NCI-H2107 treated with DMSO at 0.1 percent for 48 hours (cell line): ENCODE results near the gene CLDND2.
A peak's percentile ranks its signal among the peaks of the same experiment; 100 is the strongest.

Source experiments
- DNase-seq: peaks from one replicate; lab custom pipeline; 2025; ENCODE audit not compliant: unreplicated experiment; lab: John Stamatoyannopoulos, UW

CLDND2 gene

DNA sequence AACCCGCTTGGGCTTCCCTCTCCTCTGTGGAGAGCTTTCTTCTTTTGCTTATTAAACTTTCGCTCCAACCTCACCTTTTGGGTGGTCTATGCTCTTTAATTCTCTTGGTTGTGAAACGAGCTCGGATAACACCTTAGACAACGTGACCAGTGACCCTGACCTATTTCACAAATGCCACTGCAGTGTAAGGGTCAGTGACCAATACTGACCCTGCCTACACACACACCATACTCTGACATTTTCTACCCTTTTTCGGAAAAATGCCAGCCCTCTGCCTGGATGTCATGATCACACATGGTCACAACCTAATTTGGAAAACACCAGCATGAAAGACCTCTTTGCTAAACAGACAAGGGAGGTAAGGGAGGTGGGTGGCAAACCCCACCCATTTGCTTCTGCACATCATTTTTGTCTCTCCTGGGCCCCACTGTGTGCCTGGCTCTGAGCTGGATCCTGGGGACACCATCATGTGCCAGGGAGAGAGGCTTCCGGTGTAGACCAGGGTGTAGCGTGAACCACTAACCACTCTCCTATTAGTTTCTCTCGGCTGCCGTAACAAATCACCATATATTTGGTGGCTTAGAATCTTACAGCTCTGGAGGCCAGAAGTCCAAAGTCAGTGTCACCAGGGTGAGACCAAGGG is 12.5 kb downstream of the CLDND2 start:
- DNase-seq = no peak

DNA sequence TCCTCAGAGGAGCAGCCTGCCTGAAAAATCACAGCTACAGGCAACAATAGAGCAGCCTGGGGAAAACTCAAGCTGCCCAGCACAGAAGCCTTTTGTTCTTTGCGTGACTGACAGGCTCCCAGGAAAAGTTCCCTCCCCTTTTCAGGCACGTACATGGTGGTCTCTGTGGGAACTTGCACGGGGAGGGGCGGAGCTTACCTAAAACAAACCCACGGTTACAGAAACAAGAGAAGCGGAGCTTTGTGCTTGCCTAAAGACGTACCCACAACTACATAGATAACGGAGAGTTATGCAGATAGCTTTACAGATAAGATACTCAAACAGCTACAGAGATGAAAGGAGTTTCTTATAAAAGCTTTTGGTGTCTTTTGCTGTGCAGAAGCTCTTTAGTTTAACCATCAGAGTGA is 14.1 kb downstream of the CLDND2 start:
- DNase-seq = no peak

DNA sequence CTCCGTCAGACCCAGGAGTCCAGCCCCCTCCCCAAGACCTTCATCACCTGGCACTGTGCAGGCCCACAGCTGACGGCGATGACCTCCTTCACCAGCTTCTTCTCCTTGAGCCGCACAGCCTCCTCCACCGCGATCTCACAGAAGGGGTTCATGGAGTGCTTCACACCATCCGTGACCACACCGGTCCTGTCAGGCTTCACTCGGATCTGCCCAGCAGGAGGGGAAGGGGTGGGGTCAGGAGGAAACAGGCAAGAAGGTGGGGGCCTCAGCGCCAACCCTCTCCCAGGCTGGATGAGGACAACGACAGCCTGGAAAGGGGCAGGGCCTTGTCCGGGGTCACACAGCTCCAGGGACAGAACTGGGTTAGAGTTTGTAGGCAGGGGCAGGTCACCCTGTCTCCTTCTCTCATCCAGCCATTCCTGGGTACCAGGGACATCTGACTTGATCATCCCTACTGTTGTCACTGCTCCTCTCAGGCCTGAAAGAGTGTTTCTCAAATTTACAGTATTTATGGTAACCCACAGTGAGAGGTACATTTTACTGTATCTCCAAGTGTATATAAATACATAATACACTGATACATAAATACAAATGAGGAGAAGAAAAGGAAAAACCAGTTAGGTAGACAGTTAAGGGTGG is 14.6 kb downstream of the CLDND2 start:
- DNase-seq = no peak

DNA sequence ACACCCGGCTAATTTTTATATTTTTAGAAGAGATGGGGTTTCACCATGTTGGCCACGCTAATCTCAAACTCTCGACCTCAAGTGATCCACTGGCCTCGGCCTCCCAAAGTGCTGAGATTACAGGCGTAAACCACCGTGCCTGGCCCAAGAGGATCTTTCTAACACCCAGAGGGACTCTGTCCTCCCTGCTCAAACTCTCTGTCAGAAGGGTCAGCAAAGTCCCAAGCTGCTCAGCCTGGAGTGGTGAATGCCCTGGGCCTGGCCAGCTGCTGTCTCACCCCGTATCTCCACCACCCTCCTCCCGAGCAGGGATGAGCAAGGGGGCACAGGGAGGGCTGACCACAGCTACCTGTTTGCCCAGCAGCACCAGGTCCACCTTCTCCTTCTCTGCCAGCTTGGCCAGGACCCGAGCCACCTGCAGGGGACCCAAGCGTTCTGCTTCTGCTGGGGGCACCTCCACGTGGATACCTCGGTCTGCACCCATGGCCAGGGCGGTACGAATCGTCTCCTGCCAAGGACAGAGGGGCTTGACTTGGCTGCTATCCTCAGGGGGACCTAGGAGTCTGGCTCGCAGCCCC is 15.9 kb downstream of the CLDND2 start:
- DNase-seq = no peak

DNA sequence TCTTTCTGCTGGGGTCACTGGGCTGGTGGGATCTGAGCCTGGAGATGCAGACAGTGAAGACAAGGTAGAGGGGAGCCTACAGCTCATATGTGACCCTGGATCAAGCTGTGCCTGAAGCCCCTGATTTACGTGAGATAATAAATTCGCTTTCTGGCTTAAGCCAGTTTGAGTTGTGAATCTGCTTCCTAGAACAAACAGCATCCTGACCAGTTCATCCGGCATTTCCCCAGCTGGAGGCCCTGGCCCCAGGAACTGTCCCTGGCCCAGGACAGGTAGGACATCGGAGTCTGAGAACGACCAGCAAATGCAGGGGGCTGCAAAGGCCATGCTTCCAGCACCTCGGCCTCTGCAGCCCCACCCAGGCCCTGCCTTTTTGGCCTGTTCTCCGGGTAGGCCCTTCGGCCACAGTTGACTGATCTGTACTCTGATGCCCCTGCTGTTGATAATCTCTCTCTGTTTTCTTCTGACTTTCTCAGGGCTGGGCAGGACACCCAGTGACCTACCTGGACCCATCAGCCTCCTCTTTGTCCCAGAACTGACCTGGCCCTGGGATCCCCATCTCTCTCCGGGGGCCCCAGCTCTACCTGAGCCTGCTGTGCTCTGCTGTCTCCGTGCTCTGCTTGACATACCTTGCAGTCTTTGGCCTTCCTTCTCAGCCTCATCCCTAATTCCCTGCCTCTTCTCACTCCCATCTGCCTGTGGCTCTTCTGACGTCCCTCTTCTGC is 17.4 kb downstream of the CLDND2 start:
- DNase-seq = no peak

DNA sequence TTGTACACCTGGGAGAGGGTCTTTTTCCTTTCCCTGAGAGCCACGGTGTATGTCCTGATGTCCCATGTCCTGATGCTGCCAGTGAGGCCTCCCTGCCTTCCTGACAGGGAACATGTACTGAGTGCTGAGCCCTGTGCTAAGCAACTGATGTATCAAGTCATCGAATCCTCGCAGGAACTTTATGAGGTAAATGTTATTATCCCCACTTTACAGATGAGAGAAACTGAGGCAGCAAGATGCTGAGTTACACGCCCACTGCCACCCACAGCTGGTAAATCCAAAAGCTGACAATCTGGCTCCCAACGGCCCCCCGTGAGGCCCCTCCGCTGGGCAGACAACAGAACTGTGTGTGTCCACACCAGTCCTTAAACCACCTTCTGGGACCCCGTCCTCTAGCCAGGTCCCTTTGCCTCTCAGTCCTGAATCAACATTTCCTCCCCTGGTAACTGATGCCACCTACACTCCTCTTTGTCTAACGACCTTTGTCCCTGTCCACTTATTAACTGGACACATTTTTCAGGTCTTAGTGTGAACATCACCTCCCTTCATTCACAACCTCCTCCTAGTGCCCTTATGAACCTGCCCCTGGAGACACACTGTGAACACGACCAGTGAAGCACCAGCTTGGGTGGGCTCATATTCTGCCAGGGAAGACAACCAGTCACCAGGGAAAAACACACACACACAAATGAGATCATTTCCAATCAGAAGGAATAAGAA is 21.4 kb downstream of the CLDND2 start:
- DNase-seq = no peak

DNA sequence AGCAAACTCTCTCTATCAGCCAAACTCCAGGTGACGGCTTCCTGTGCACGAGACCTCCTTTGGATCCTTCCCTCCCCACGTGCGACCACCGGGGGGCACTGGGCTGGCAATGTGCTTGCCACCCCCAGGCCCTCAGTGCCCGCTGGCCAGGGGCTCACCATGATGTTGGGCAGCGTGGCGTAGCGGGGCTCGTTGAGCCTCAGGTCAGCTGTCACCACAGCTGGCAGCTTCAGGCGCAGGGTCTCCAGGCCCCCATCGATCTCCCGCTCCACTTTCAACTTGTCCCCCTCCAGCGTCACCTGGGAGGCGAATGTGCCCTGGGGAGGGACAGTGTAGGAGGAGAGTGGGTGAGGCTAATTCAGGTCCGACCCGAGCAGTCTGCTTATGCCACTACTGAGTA is 22.1 kb downstream of the CLDND2 start:
- DNase-seq = no peak

DNA sequence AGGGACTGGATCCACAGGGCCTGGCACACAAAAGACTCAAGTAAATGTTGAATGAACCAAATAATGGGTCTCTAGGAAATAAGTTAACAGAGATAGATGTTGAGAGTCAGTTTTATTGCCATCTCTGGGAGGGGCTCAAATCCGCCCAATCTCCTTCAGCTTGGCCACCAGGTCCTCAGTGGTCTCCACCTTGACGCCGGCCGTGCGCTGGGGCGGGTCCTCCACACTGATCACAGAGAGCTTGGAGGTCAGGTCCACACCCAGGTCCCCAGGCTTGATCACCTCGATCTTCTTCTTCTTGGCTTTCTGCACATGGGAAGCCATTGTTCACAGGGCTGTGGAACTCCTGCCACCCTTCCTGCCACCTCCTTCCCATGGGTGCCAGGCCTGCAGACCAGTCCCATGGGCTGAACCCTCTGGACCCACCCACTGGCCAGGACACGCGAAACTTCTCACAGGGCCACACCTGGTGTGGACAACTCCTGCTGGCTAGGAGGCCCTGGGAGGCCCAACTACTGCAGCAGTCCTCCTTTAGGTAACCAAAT is 23.7 kb downstream of the CLDND2 start:
- no peak for DNase-seq

DNA sequence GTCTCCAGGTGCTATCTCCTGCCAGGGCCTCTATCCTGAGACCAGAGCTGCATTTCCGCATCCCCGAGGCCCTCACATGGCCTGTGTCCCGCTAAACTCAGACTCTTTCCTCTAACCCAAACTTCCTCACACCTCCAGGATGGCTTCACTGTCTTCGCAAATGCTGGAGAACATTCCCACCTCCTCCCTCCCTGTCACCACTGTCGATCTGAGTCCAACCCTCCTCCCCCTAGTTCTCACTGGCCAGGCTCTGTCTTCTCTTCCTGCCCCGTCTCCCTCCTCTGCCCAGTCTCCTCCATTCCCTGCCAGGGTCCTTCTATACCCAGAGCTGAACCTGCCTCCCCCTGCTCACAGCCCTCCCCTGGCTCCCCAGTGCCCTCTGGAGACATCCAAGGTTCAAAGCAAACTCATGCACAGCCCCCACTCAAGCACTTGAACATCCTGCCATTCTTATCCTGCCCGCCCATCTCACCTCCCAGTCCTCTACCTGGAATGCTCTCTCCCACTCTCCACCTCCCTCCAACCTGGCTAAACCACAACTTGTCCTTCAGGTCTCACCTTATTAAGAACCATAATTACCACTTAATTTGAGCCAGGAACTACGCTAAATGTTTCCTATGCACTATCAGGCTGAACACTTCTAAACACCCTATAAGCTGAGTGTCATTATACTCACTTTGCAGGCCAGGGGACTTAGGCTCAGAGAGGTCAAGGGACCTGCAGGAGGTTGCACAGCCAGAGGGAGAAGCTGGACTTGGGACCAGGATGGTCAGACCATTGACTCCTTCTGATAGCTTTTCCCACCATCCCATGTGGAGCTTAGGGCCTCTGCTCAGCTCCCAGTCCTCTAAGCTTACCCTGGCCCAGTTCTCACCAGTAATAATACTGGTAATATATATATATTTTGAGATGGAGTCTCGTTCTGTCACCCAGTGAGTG is 25.9 kb downstream of the CLDND2 start:
- no peak for DNase-seq

DNA sequence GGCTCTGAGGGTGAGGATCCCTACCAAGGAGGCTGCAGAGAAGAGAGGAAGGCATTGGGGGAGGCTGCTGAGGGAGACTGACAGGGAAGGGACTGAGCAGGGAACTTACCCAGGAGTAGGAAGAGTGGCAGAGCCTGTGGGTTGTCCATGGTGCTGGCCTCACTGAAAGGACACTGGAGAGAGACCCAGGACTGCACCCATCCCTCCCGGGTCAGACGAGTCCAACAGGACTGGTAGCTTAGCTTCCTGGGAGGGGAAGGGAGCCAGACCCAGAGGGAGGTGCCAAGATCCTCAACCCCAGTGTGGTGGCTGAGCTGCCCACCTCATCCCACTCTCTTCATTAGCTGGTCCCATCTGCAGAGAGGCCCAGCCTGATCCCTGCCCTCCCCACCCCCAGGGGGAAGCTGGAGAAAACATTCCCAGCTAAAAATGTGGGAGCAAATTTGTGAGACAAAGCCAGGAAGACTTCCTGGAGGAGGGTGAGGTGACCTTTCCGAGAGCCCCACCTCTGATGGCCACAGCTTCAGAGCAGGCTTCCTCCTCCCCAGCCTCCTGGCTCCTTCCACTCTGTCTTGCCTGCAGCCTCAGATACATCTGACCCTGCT is 26.7 kb downstream of the CLDND2 start, which contains the start of gene VSIG10L:
Gene VSIG10L, minus strand, starts transcription at position 164 of the 605 bp plus-strand sequence. Its CDS starts 15 bp downstream, at position 149.
- no peak for DNase-seq

DNA sequence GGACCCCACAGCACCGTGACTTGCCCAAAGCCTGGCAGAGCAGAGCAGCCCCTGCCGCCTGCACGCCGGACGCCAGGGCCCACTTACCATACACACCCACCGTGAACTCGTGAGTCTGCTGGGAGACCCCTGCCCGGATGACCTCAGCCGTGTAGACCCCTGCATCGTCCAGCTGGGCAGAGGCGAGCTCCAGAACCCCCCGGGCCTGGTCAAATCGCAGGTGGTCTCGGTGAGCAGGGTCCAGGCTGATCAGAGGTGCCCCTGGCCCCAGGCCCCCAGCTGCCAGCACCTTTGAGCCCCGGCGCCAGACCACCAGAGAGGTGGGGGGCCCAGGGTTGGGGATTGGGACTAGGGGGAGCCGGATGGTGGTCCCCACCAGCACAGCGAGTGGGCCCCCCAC is 27.7 kb downstream of the CLDND2 start:
- DNase-seq = no peak

DNA sequence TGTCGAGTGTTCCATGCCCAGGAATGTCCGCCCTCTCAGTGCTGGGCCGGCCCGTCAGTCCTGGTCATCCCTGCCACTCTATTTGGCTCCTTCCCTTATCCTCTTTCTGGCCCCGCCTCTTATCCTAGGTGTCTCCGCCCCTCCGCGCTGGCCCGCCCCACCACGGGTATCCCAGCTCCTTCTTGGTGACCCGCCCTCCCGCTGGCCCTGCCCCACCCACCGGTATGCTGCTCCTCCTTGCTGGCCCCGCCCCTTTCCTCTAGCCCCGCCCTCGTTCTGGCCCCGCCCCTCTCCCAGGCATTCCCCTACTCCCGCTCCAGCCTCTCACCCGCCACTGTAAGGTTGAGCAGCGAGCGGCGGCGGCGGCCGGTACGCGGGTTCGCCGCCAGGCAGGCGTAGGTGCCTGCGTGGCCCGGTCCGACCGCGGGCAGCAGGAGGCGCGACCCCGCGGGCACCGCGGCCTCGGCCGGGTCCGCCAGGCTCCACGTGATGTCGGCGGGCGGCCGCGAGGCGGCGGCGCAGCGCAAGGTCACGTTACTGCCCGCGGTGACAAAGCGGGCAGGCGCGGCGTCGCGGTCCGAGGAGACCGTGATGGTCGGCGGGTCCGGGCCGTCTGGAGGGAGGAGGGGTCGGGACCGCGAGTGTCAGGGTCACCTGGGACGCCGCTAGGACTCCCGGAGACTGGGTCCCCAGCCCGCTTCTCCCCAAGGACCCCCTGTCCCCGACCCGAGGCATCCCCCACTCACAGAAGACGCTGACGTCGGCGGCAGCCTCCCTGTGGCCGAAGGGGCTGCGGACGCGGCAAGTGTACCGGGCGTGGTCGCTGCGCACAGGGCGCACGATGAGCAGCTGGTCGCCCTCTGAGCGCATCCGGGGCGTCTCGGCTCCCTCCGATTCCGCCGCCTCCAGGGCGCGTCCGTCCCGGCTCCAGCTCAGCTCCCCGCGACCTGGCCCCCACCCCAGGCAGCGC is 28.8 kb downstream of the CLDND2 start:
- DNase-seq = peak; percentile 8

DNA sequence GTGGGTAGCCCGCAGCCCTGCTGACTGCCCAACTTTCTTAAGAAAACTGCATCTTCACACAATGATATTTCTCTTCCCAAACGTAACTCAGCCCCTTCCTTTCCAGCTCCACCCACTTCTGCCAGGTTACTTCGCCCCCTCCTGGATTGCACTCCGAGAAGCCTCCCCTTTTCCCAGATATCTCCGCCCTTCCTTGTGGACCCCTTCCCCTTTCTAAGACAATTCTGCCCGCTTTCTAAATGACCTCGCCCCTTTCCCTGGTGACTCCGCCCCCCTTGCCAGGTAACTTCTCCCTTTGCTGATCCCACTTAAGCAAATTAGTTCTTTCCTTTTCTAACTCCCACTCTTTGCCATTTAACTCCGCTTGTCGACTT is 29.5 kb downstream of the CLDND2 start:
- no peak for DNase-seq

DNA sequence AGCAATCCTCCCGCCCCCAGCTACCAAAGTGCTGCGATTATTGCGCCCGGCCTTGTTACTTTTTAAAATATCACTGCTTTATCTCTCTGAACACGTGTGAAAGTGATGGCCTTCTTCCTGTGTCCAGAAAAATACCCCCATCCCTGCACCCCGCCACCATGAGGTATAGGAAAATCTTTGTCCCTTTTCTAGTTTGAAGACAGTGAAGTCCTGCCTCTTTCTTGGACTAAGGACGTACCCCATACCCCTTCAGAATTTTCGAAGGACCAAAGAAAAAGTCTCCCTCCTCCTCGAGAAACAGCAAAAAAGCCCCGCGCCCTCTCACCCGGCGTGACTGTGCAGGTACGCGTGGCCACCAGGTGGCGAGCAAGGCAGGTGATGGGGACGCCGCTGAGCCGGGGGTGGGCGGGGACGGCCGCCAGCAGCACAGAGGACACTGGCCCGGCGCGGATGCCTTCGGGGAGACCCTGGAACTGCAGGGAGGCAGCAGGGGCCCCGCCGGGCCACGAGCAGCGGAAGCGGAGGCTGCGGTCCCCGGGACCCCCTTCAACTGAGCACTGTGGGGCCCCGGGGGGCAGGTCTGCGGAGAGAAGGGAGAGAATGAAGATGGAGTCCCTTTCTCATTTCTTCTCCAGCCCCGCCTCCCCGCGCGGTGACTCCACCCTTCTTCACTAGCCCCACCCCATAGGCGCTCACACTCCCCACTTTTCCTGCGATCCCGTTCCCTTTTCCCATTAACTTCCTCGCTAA is 30.1 kb downstream of the CLDND2 start:
- peak; percentile 35 for DNase-seq

DNA sequence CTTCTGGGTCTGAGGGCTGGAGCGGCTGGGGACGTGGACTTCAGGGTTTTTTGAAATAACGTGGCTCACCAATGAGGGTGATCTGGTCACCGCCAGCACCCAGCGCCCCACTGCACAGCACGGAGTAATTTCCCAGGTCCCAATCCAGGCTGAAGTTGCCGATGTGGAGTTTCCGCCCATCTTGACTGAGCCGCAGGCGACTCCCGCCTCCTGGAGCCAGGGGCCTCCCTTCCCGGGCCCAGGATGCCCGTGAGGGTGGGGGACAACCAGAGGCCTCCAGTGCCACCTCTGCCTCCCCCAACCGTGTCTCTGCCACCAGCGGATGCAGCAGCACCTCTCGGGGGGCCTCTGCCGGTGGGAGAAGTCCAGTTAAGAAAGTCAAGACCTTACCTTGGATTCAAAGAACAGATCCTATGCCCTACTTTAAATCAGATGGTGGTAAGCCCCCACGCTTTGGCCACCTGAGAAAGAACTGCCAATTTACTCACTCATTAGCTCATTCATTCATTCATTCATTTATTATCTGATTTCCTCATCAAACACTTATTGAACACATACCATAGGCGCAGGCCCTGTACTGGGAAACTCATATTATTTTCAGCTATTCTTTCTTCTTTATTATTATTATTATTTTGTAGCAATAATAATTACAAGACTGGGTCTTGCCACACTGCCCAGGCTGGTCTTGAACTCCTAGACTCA is 30.8 kb downstream of the CLDND2 start:
- DNase-seq = no peak

DNA sequence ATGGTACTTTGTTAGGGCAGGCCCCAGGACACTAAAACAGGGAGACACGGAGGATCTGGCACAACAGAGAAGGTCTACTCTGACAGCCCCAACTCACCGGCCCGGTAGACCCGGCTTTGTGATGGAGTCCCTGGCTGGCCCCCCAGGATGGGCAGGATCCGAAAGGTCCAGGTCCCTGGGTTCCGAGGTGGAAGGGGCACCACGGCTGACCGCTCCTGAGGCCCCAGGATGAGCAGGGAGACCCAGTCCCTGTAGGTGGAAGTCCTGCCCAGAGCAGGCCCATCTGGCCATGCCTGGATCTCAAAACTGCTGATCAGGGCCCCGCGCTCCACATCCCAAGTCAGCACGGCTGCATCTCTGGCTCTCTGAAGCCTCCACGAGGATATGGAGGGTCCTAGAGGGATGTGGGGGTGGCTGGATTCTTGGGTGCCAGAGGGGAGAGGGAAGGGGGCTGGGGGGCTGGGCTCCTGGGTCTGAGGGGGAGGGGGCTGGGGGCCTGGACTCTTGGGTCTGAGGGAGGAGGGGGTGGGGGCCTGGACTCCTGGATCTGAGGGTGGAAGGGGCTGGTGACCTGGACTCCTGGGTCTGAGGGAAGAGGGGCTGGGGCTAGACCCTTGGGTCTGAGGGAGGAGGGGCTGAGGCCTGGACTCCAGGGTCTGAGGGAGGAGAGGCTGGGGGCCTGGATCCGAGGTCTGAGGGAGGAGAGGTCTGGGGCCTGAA is 31.5 kb downstream of the CLDND2 start:
- DNase-seq = no peak
